ENCODE data around the gene TNS3.

GRCh38 chr7:47609803-47610452, 28.0 kb upstream of the TNS3 start:
- TF ChIP-seq, protein P1, sequence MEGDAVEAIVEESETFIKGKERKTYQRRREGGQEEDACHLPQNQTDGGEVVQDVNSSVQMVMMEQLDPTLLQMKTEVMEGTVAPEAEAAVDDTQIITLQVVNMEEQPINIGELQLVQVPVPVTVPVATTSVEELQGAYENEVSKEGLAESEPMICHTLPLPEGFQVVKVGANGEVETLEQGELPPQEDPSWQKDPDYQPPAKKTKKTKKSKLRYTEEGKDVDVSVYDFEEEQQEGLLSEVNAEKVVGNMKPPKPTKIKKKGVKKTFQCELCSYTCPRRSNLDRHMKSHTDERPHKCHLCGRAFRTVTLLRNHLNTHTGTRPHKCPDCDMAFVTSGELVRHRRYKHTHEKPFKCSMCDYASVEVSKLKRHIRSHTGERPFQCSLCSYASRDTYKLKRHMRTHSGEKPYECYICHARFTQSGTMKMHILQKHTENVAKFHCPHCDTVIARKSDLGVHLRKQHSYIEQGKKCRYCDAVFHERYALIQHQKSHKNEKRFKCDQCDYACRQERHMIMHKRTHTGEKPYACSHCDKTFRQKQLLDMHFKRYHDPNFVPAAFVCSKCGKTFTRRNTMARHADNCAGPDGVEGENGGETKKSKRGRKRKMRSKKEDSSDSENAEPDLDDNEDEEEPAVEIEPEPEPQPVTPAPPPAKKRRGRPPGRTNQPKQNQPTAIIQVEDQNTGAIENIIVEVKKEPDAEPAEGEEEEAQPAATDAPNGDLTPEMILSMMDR (IDR thresholded peaks at IDR 0.05; ENCODE audit: low read depth, low read length): no peak
- TF ChIP-seq POLR2A (IDR thresholded peaks at IDR 0.05; ENCODE audit: extremely low read depth, insufficient read length) (no peak), MYC (IDR thresholded peaks at IDR 0.05; ENCODE audit: low read depth, low read length) (no peak)
- TF ChIP-seq, protein P2, sequence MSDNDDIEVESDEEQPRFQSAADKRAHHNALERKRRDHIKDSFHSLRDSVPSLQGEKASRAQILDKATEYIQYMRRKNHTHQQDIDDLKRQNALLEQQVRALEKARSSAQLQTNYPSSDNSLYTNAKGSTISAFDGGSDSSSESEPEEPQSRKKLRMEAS (IDR thresholded peaks at IDR 0.05; ENCODE audit: low read depth, low read length): no peak
